ENCODE data around the gene CDC16. TPM values are rescaled to one million over a fixed set of nuclear protein-coding genes. Genes with fewer than 3 reads are reported as not detected.

Gene CDC16
- total RNA-seq, 1 experiment from 2014 or later: 61.0 TPM

DNA sequence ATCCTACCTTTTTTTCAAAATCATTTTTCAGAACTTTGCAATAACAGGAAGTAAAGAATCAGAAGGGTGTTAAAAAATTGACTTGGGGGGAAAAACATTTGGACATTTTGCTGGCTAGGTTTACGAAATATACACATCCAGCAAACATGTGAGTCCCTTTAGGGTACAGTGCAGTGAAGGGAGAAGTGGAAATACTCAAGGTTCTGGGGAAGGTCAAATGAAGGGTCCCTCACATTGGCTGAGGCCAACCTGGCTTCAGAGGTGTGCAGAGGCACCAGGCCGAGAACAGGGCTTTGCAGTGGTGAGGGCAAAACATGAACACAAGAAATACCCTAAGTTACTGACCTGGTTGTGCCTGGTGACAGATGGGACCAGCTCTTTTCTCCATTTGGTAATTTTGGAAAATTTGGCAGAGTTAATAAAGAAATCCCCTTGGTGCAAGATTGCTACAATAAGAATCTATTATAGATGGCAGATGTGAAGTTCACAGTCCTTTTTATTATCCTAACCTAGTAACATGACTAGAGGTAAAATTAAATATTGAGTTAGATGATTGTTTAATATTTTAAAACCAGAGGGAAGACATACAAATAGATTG lies 45.2 kb downstream of the CDC16 start:
- intact Hi-C loops (cut with micrococcal nuclease): no loop called here
- H3K9me2 ChIP-seq (ENCODE audit: insufficient read depth): no peaks in the 10 kb centered on the region
- H3K36me3 ChIP-seq (ENCODE audit: control insufficient read depth in 1 of 2, insufficient read depth in 2 of 2, low read length in 2 of 2): peaks cover 0 to 2% of the 10 kb centered on the region in 2 experiments; a peak in 2 of 4 replicates
- no peak overlapping the region for H2AFZ ChIP-seq (ENCODE audit: low read depth, low read length, poor library complexity, severe bottlenecking)
- peak overlapping the region in 1 of 2 experiments; percentile 89; a peak in 1 of 4 replicates for H3K4me3 ChIP-seq (replicated peaks in 1 of 2; ENCODE audit: low read depth in 1 of 2, low read length in 2 of 2)
- RAD21 ChIA-PET (ENCODE audit: low non-redundant PET in 1 of 2, low total read pairs in 2 of 2, uncharacterized antibody in 2 of 2, unreplicated experiment in 2 of 2): no interaction called here
- TF ChIP-seq, protein P1, sequence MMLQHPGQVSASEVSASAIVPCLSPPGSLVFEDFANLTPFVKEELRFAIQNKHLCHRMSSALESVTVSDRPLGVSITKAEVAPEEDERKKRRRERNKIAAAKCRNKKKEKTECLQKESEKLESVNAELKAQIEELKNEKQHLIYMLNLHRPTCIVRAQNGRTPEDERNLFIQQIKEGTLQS (IDR thresholded peaks at IDR 0.05): no peak
- TF ChIP-seq ZFX (IDR thresholded peaks at IDR 0.05): no peak
- TF ChIP-seq, protein P2, sequence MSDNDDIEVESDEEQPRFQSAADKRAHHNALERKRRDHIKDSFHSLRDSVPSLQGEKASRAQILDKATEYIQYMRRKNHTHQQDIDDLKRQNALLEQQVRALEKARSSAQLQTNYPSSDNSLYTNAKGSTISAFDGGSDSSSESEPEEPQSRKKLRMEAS (IDR thresholded peaks at IDR 0.05): no peak
- TF ChIP-seq YY1 (IDR thresholded peaks at IDR 0.05; ENCODE audit: extremely low read depth, insufficient replicate concordance, low read depth, low read length): no peak
- TF ChIP-seq POLR2AphosphoS5 (IDR thresholded peaks at IDR 0.05; ENCODE audit: low read depth, low read length): no peak
- TF ChIP-seq EGR1 (IDR thresholded peaks at IDR 0.05; ENCODE audit: low read depth): no peak
- TF ChIP-seq ELF1 (IDR thresholded peaks at IDR 0.05; ENCODE audit: borderline replicate concordance, low read depth): no peak
- no peak for TF ChIP-seq SIN3A (IDR thresholded peaks at IDR 0.05; ENCODE audit: low read depth)
- TF ChIP-seq RAD21 (IDR thresholded peaks at IDR 0.05; ENCODE audit: low read depth): no peak
- TF ChIP-seq CBX3 (IDR thresholded peaks at IDR 0.05; ENCODE audit: low read depth): no peak
- TF ChIP-seq, protein P3, sequence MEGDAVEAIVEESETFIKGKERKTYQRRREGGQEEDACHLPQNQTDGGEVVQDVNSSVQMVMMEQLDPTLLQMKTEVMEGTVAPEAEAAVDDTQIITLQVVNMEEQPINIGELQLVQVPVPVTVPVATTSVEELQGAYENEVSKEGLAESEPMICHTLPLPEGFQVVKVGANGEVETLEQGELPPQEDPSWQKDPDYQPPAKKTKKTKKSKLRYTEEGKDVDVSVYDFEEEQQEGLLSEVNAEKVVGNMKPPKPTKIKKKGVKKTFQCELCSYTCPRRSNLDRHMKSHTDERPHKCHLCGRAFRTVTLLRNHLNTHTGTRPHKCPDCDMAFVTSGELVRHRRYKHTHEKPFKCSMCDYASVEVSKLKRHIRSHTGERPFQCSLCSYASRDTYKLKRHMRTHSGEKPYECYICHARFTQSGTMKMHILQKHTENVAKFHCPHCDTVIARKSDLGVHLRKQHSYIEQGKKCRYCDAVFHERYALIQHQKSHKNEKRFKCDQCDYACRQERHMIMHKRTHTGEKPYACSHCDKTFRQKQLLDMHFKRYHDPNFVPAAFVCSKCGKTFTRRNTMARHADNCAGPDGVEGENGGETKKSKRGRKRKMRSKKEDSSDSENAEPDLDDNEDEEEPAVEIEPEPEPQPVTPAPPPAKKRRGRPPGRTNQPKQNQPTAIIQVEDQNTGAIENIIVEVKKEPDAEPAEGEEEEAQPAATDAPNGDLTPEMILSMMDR (IDR thresholded peaks at IDR 0.05 in 2 of 3, conservative IDR thresholded peaks at IDR 0.05 in 1 of 3; ENCODE audit: borderline replicate concordance in 1 of 3, insufficient read depth in 1 of 3, low read depth in 2 of 3, low read length in 2 of 3): no peak
- TF ChIP-seq, protein P4, sequence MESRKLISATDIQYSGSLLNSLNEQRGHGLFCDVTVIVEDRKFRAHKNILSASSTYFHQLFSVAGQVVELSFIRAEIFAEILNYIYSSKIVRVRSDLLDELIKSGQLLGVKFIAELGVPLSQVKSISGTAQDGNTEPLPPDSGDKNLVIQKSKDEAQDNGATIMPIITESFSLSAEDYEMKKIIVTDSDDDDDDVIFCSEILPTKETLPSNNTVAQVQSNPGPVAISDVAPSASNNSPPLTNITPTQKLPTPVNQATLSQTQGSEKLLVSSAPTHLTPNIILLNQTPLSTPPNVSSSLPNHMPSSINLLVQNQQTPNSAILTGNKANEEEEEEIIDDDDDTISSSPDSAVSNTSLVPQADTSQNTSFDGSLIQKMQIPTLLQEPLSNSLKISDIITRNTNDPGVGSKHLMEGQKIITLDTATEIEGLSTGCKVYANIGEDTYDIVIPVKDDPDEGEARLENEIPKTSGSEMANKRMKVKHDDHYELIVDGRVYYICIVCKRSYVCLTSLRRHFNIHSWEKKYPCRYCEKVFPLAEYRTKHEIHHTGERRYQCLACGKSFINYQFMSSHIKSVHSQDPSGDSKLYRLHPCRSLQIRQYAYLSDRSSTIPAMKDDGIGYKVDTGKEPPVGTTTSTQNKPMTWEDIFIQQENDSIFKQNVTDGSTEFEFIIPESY (IDR thresholded peaks at IDR 0.05; ENCODE audit: extremely low read depth, insufficient replicate concordance, low read length): no peak
- TF ChIP-seq TCF7L2 (IDR thresholded peaks at IDR 0.05; ENCODE audit: borderline replicate concordance, extremely low read depth, insufficient read depth, insufficient read length): no peak
- TF ChIP-seq, protein P5, sequence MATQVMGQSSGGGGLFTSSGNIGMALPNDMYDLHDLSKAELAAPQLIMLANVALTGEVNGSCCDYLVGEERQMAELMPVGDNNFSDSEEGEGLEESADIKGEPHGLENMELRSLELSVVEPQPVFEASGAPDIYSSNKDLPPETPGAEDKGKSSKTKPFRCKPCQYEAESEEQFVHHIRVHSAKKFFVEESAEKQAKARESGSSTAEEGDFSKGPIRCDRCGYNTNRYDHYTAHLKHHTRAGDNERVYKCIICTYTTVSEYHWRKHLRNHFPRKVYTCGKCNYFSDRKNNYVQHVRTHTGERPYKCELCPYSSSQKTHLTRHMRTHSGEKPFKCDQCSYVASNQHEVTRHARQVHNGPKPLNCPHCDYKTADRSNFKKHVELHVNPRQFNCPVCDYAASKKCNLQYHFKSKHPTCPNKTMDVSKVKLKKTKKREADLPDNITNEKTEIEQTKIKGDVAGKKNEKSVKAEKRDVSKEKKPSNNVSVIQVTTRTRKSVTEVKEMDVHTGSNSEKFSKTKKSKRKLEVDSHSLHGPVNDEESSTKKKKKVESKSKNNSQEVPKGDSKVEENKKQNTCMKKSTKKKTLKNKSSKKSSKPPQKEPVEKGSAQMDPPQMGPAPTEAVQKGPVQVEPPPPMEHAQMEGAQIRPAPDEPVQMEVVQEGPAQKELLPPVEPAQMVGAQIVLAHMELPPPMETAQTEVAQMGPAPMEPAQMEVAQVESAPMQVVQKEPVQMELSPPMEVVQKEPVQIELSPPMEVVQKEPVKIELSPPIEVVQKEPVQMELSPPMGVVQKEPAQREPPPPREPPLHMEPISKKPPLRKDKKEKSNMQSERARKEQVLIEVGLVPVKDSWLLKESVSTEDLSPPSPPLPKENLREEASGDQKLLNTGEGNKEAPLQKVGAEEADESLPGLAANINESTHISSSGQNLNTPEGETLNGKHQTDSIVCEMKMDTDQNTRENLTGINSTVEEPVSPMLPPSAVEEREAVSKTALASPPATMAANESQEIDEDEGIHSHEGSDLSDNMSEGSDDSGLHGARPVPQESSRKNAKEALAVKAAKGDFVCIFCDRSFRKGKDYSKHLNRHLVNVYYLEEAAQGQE (IDR thresholded peaks at IDR 0.05; ENCODE audit: low read depth): no peak
- no peak for TF ChIP-seq POLR2A (IDR thresholded peaks at IDR 0.05; ENCODE audit: borderline replicate concordance, extremely low read depth, insufficient read depth, insufficient read length)
- TF ChIP-seq SRF (IDR thresholded peaks at IDR 0.05; ENCODE audit: low read depth): no peak
- TF ChIP-seq EZH2 (IDR thresholded peaks at IDR 0.05): no peak
- no peak for TF ChIP-seq CEBPB (IDR thresholded peaks at IDR 0.05; ENCODE audit: low read depth)
- TF ChIP-seq SP1 (IDR thresholded peaks at IDR 0.05; ENCODE audit: low read depth): no peak
- CTCF ChIA-PET: no interaction called here
- peaks cover 20% of the 10 kb centered on the region for H3K79me2 ChIP-seq (ENCODE audit: insufficient read depth, low read length)
- no peaks in the 10 kb centered on the region for H3K27me3 ChIP-seq (ENCODE audit: insufficient read depth, low read length)
- no peak for ATAC-seq
- H3K27ac ChIP-seq (ENCODE audit: low read depth, low read length): peak overlapping the region; percentile 96; the same call in 1 of the 2 replicates
- H4K20me1 ChIP-seq (ENCODE audit: insufficient read depth): no peaks in the 10 kb centered on the region
- POLR2A ChIA-PET: no interaction called here
- H3K4me2 ChIP-seq (ENCODE audit: low read length): peak overlapping the region; percentile 74
- H3K4me1 ChIP-seq (ENCODE audit: control insufficient read depth in 1 of 2, insufficient read depth in 2 of 2, low read length in 2 of 2): peaks cover 15 to 23% of the 10 kb centered on the region in 2 experiments
- BruUV-seq (replicated peaks): no TSS peak
- H3K9ac ChIP-seq (ENCODE audit: low read length): peak overlapping the region; percentile 89
- no peaks in the 10 kb centered on the region for H3K9me3 ChIP-seq (ENCODE audit: control insufficient read depth in 1 of 2, insufficient read depth in 1 of 2, low read depth in 1 of 2, low read length in 2 of 2)
- no peak for DNase-seq (ENCODE audit: low read depth, low spot score)
